HG03521 (cell line): Measurements from ENCODE around the gene VPS36.
"Not testable (repeated sequence)": the region's sequence is repeated elsewhere in the genome, so short reads cannot be mapped to it uniquely, and the experiment has no call there.

Experiments
- ATAC-seq: cut with Tn5 transposase; IDR thresholded peaks from one replicate; pipeline ENCODE4 v1.9.1; 2021; ENCODE audit warnings: mild to moderate bottlenecking, moderate library complexity; ENCODE audit not compliant: unreplicated experiment

The VPS36 gene, protein sequence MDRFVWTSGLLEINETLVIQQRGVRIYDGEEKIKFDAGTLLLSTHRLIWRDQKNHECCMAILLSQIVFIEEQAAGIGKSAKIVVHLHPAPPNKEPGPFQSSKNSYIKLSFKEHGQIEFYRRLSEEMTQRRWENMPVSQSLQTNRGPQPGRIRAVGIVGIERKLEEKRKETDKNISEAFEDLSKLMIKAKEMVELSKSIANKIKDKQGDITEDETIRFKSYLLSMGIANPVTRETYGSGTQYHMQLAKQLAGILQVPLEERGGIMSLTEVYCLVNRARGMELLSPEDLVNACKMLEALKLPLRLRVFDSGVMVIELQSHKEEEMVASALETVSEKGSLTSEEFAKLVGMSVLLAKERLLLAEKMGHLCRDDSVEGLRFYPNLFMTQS

DNA sequence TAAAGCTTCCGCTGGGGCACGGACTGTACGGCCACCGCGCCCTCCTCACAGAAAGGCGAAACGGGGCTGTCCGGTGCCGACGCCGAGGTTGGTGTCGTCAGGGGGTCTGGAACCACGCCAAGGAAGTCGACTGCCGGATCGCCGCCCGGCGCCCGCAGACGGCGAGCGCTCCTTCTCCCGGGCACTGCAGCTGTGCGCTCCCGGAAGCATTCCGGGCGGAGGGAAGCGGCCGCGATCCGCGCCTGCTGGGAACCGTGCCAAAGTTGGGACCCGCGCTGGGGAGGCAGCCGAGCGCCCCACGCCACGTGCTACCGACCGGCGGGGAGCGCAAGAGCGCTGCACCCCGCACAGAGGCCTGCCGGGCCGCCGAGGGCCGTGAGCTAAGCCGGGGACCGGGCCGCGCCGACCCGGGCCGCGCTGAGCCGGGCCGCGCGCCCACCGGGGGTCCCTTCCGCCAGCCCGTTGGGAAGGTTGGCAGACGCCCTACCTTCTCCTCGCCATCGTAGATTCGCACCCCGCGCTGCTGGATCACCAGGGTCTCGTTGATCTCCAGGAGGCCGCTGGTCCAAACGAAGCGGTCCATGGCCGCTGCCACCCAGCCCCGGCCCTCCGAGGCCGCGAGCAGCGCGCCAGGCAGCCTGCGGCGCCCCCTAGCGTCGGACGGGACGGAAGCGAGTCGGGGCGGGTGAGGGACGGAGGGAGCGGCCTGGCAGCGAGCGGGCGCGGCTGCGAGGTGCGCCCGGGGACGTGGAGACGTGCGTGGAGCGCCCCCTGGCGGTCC, at the start of gene VPS36:
TSS of gene VPS36 (minus strand) at position 623 of the 781 bp plus-strand sequence. CDS start at position 583, 40 bp downstream.
- peak; percentile 65 for ATAC-seq

- not testable (repeated sequence) for ATAC-seq
Observed at GRCh38 chr13:52497979-52498378, 47.5 kb upstream of the VPS36 start.

- not testable (repeated sequence) for ATAC-seq
Observed at GRCh38 chr13:52494241-52494640, 43.8 kb upstream of the VPS36 start.

GRCh38 chr13:52491015-52491414, 40.6 kb upstream of the VPS36 start:
- not testable (repeated sequence) for ATAC-seq

DNA sequence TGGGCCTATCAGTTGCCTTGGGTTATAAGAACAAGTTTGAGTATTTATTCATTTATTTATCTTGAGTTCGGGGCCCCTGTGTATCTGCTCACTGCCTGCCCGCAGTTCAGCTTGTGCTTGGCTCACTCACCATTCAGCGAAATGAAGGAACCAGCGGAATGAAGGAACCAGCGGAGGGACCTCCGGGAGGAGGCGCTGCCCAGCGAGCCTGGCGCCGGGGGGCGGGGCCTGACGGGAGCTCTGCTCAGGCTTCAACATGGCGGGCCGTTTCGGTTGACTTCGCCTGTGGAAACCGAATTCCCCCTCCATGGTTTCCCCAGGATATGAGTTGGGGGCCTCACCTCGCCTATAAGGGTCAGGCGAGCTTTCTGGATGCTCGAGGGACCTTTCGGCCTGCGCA, 38.3 kb upstream of the VPS36 start:
- ATAC-seq: not testable (repeated sequence)

- not testable (repeated sequence) for ATAC-seq
Observed at GRCh38 chr13:52487078-52487477, 36.6 kb upstream of the VPS36 start.

DNA sequence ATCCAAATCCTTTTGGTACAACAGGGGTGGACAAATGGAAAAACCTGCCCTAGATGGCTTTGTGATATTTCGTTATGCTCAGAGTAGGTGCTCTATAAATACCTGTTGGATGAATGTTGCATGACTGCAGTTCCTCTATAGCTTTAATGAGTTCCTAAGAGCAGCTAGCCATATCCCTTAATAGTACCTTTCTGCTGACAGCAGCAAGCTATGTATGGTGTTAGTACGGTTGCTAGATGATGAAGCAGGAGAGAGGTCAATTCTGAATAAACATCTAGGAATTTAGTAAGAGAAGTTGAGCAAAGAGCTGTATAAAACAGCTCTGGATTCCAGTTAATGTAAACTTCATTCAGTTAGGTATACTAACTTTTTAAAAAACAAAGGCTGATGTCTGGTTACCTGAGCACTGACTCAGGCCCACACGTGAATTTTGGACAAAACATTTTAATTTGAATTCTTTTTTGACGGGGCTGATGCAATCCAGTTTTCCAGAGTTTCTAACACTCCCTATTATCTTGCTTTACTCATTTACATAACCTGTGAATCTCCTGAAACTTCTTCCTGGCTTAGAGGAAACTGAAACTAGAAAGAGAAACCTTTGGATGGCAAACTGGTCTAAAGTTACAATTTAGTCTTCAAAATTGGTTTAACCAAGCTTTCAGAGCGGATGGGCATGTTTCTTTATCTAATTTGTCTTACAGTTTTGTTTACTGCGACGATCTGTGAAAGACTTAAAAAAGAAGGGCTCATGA, 30.4 kb upstream of the VPS36 start:
- not testable (repeated sequence) for ATAC-seq

- not testable (repeated sequence) for ATAC-seq
Observed at GRCh38 chr13:52468487-52468886, 18.1 kb upstream of the VPS36 start.

GRCh38 chr13:52463526-52463925, 13.1 kb upstream of the VPS36 start:
- ATAC-seq: no peak

DNA sequence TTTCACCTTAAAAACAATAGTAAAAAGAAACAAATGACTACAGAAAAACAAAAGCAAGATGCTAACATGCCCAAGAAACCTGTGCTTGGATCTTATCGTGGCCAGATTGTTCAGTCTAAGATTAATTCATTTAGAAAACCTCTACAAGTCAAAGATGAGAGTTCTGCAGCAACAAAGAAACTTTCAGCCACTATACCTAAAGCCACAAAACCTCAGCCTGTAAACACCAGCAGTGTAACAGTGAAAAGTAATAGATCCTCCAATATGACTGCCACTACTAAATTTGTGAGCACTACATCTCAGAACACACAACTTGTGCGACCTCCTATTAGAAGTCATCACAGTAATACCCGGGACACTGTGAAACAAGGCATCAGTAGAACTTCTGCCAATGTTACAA, 10.8 kb upstream of the VPS36 start:
- ATAC-seq: no peak

DNA sequence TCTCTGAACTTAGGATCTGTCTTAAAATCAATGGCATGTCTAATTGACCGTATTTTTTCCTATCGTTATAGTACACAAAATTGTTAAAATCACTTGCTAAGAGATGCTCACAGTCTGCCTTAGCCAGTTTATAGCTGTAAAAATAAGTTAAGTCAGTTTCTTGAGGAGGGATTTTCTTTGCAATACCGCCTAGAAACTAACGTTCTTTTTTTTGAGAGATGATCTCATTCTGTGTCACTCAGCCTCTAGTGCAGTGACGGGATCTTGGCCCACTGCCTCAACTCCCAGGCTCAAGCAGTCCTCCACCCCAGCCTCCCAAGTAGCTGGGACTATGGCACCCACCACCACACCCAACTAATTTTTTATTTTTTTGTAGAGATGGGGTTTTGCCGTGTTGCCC, 9.2 kb upstream of the VPS36 start:
- ATAC-seq: no peak

DNA sequence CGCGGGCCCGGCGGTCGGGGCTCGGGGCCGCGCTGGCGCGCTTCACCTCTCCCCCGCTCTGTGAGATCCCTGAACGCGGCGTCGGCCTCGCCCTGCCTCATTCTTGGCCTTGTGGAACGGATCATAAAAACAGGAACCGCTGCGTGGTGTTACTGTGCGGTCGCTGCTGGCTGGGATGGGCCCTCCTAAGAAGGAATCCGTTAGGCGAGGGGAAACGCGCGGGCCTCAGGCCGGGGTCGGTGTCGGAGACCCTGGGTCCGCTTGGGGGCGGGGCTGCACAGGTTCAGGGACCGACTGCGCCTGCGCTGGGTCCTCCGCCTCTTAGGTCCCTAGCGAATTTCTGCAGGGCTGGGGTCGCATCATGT, 5.2 kb upstream of the VPS36 start:
- peak; percentile 17 for ATAC-seq

DNA sequence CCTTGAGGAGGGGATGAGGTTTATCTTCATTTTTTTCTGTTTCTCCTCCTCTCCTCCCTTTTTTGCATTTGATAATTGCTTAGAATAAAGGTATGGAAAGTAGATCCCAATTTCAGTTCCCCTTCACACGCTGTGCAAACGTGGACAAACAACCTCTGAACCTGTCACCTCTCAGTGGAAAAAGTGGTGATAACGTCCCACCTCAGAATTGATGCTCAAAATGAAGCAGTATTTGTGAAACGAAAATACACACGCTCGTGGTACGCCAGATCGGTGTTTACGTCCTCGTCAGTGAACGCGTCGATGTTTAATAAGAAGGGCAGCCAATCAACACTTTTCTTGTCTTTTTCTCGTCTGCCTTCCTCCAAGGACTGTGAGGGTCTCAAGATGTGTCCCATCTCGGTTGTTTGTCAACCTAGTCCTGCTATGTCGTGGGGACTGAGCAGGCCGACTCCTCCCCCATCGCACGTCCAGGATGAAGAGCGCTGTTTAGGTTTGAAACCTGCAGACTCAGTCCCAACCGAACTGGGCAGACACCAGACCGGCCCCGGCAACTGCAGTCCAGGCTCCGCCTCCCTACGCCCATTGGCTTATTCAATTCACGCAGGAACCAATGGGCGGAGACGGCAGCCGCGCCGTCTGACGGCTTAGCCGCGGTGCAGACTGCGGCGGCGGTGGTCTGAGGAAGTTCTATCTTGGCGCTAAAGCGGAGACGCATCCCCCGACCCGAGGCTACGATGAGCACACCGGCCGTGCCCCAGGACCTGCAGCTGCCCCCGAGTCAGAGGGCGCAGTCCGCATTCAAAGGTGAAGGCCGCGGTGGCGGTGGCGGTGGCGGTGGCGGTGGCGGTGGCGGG, 4.6 kb upstream of the VPS36 start, which contains the start of gene CKAP2:
TSS of gene CKAP2 (plus strand) at position 659 of the 857 bp plus-strand sequence. CDS start at position 738, 79 bp downstream.
- peak; percentile 71 for ATAC-seq

GRCh38 chr13:52454459-52454819, 4.0 kb upstream of the VPS36 start:
- ATAC-seq: peak; percentile 31

DNA sequence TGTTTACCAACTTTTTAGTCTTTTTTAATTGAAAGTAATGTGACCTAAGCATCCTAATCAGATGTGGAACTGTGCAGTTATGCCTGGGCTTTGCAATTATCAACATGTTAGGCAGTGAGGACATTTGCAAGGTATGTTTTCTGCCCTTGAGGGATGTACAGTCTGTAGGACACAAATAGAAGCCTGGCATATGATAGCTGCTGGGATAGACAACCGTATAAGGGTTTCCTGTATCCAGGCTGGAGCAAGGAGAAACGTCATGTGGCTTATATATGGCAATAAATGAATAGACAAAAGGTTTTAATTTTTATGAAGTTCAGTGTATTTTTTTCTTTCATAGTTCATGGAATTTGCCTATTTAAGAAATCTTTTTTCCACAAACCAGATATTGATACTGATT, 2.0 kb upstream of the VPS36 start:
- ATAC-seq: no peak

GRCh38 chr13:52451135-52451804, 836 bp upstream of the VPS36 start:
- no peak for ATAC-seq

- ATAC-seq: no peak
Observed at GRCh38 chr13:52450793-52451116, 321 bp upstream of the VPS36 start.

DNA sequence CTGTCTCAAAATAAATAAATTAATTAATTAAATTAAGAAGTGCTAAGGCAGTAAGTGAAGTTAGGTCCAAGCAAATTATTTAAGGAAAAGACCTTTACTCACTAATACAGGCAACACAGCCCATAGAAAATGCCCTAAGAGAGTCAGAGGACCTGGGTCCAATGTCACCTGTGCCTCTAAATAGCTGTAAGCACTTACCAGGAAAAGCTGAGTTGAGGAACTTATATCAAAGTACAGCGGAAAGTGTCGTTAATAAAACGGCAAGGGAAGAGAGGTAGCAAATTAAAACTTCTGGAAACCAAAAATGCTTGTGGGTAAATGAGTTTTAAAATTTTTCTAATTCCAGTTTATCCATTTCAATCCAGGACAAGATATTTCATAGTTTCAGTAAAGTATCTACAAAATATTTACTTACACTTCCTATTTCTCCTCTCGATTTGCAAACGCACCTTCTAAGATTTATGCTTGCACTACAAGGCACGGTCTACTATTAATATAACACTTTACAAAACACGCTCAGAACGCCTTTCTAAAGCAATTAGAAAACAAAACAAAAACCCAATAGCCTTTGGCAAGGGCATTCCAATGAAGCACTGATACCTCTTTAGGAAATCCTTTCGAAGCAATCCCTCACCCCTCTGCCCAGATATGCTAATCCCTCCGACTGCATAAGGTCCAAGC, 963 bp downstream of the VPS36 start:
- ATAC-seq: no peak

GRCh38 chr13:52447815-52448552, 2.5 kb downstream of the VPS36 start:
- ATAC-seq: no peak
